ENCODE measurements around the gene VEGFC.

VEGFC gene

DNA sequence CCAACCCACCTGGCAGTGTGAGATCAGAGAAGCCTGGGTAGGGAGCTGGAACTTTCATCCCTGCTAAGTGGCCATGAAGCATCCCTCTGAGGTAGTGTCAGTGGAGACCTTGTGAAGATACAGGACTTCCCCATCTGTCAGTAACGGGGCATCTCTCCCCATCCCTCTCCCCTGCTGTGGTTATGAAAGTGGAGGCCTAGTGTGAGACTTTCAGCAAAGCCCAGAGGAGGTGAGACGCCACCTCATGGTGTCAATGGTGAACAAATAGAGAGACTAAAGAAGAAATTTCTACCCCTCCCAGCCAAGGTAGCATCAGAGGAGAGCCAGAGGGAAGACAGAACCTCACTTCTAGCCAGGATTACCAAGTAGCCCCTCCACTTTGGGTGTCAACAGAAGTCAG lies 150.2 kb downstream of the VEGFC start:
- H3K9ac ChIP-seq, result no peak overlapping the region
- H3K27ac ChIP-seq, result no peak overlapping the region
- H3K79me2 ChIP-seq, result no peaks in the 10 kb centered on the region
- no peaks in the 10 kb centered on the region for H3K27me3 ChIP-seq (ENCODE audit: control insufficient read depth, insufficient read depth, low read length)
- H3K36me3 ChIP-seq (ENCODE audit: control insufficient read depth, insufficient read depth, low read length), result no peaks in the 10 kb centered on the region
- H3K4me3 ChIP-seq (ENCODE audit: low read depth, low read length), result no peak overlapping the region
- H3K4me1 ChIP-seq, result no peaks in the 10 kb centered on the region
- H3K9me3 ChIP-seq (ENCODE audit: control insufficient read depth, low read length), result no peaks in the 10 kb centered on the region
- no peak overlapping the region for H2AFZ ChIP-seq
- TF ChIP-seq, protein P1, sequence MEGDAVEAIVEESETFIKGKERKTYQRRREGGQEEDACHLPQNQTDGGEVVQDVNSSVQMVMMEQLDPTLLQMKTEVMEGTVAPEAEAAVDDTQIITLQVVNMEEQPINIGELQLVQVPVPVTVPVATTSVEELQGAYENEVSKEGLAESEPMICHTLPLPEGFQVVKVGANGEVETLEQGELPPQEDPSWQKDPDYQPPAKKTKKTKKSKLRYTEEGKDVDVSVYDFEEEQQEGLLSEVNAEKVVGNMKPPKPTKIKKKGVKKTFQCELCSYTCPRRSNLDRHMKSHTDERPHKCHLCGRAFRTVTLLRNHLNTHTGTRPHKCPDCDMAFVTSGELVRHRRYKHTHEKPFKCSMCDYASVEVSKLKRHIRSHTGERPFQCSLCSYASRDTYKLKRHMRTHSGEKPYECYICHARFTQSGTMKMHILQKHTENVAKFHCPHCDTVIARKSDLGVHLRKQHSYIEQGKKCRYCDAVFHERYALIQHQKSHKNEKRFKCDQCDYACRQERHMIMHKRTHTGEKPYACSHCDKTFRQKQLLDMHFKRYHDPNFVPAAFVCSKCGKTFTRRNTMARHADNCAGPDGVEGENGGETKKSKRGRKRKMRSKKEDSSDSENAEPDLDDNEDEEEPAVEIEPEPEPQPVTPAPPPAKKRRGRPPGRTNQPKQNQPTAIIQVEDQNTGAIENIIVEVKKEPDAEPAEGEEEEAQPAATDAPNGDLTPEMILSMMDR (IDR thresholded peaks at IDR 0.05), result no peak
- H3K4me2 ChIP-seq (ENCODE audit: low read length), result no peak overlapping the region

DNA sequence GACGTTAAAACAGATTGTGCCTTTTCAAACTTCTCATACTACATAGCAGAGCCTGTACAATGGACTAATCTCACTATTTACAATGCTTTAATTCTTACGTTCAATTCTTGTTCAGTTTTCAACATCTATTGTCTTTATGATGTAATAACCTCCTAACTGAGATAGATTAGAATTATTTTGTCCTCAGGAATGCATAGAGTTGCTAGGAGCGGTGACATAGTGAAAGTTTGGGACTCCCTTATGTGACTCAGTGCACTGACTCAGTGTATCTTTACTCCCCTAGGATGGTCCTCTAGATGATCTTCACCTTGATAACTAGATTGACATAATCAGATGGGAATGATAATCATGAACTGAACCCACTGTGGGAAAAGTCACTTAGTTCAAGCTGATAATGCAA lies 151.5 kb downstream of the VEGFC start:
- Histone ChIP-seq H3K36me3 (ENCODE audit: control insufficient read depth, insufficient read depth, low read length) (no peaks in the 10 kb centered on the region), H2AFZ (no peak overlapping the region), H3K27ac (no peak overlapping the region), H3K9ac (no peak overlapping the region), H3K4me1 (no peaks in the 10 kb centered on the region), H3K27me3 (ENCODE audit: control insufficient read depth, insufficient read depth, low read length) (no peaks in the 10 kb centered on the region), H3K9me3 (ENCODE audit: control insufficient read depth, low read length) (no peaks in the 10 kb centered on the region), H3K4me2 (ENCODE audit: low read length) (no peak overlapping the region), H3K4me3 (ENCODE audit: low read depth, low read length) (no peak overlapping the region), H3K79me2 (no peaks in the 10 kb centered on the region)
- TF ChIP-seq, protein P1 (IDR thresholded peaks at IDR 0.05), result no peak

DNA sequence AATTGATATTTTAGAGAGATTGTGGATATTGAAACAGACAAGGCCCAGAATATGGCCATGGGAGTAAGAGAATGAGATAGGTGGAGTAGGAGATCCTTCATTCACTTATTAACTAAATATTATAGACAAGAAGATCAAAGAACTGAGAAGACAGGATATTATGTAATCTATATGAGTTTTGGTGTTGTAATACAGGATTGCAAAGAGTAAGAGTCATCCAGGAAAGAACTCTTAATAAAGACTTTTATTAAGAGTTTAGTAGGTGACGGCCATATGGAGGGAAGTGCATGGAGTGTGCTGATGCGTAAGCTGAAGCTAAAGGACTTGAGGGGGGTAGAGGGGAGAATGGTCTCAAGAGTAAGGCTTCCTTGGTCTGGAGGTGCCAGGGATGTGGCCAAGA lies 153.7 kb downstream of the VEGFC start:
- no peaks in the 10 kb centered on the region for H3K9me3 ChIP-seq (ENCODE audit: control insufficient read depth, low read length)
- H3K9ac ChIP-seq, result no peak overlapping the region
- H3K27ac ChIP-seq, result no peak overlapping the region
- TF ChIP-seq, protein P1 (IDR thresholded peaks at IDR 0.05), result no peak
- H2AFZ ChIP-seq, result no peak overlapping the region
- H3K4me3 ChIP-seq (ENCODE audit: low read depth, low read length), result no peak overlapping the region
- no peaks in the 10 kb centered on the region for H3K27me3 ChIP-seq (ENCODE audit: control insufficient read depth, insufficient read depth, low read length)
- H3K79me2 ChIP-seq, result no peaks in the 10 kb centered on the region
- no peaks in the 10 kb centered on the region for H3K36me3 ChIP-seq (ENCODE audit: control insufficient read depth, insufficient read depth, low read length)
- no peak overlapping the region for H3K4me2 ChIP-seq (ENCODE audit: low read length)
- H3K4me1 ChIP-seq, result no peaks in the 10 kb centered on the region

DNA sequence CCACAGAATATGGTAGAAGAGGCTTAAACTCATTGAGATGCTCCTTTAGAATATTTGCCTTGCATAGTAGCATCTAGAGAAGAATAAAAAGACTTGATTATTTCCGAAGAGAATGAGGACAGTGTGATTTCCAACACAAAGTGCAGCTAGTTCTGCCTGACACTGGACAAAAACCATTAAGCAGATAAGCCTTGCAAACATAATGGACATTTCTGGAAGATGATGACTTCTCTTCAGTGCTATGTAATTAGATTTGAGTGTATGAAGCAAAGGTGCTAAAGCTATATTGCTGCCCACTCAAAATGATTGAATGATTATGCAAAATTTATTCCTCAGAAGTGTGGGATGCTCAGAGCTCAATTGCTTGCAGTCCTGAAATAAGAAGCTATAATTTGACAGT lies 156.4 kb downstream of the VEGFC start:
- Histone ChIP-seq H3K79me2 (no peaks in the 10 kb centered on the region), H3K27me3 (ENCODE audit: control insufficient read depth, insufficient read depth, low read length) (no peaks in the 10 kb centered on the region), H3K9me3 (ENCODE audit: control insufficient read depth, low read length) (no peaks in the 10 kb centered on the region), H3K36me3 (ENCODE audit: control insufficient read depth, insufficient read depth, low read length) (no peaks in the 10 kb centered on the region), H3K4me3 (ENCODE audit: low read depth, low read length) (no peak overlapping the region), H3K4me1 (no peaks in the 10 kb centered on the region), H3K9ac (no peak overlapping the region), H2AFZ (no peak overlapping the region), H3K4me2 (ENCODE audit: low read length) (no peak overlapping the region), H3K27ac (no peak overlapping the region)
- TF ChIP-seq, protein P1 (IDR thresholded peaks at IDR 0.05), result no peak

DNA sequence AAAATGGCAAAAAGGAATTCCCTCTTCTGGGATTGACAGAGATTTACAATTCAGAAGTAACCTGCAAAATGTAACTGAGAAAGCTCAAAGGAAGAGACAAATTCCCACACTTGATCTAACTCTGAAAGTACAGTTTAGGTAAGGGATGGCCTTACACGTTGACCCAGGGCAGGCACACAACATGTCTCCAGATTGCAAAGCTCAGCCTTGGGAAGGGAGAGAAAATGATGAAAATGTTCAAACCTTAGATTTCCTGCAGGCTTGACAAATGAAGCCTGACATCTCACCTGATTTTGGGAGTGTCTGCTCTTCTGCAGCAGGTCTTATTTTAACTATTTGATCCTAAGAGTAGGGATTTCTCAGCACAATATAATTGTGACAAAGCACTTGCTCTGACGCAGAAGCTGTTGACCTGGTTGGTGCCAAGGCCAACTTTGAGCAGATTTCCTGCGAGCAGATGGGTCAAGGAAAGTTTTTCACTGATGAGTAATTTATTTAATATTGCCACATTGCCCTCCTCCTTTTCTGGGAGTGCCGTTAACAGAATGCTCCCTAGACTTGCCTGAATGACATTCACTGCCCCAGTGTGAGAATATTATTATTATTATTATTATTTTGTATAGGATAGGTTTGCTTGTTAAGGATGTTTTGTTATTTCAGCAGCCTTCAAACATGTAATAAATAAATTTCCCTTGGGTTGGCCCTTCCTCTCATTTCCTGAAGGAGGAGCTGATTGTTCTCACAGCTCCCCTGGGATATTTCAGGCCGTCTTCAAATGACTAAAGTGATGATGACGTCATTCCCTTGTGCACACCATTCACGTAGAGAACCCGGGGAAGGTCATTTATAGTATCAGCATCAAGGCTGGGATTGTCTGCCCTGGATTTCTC lies 157.1 kb downstream of the VEGFC start:
- Histone ChIP-seq H3K36me3 (ENCODE audit: control insufficient read depth, insufficient read depth, low read length) (no peaks in the 10 kb centered on the region), H3K4me3 (ENCODE audit: low read depth, low read length) (no peak overlapping the region), H3K9me3 (ENCODE audit: control insufficient read depth, low read length) (no peaks in the 10 kb centered on the region), H3K4me1 (no peaks in the 10 kb centered on the region), H3K27ac (no peak overlapping the region), H3K79me2 (no peaks in the 10 kb centered on the region), H3K4me2 (ENCODE audit: low read length) (no peak overlapping the region), H3K27me3 (ENCODE audit: control insufficient read depth, insufficient read depth, low read length) (no peaks in the 10 kb centered on the region), H2AFZ (no peak overlapping the region), H3K9ac (no peak overlapping the region)
- TF ChIP-seq, protein P1 (IDR thresholded peaks at IDR 0.05), result no peak
